GM12865 (cell line): ENCODE measurements around the gene AP3B2.

Experiments used
- DNase-seq: peaks from one replicate; pipeline ENCODE4 v3.0.0; 2010; ENCODE audit warnings: low read depth
- H3K4me3 ChIP-seq: 2 replicates; pipeline ENCODE4 v1.5.1; 2011; ENCODE audit warnings: mild to moderate bottlenecking, low read depth, low read length, control low read depth
- CTCF ChIP-seq: IDR thresholded peaks from 2 replicates; pipeline ENCODE4 v1.5.1; 2011; ENCODE audit warnings: low read length, control low read depth, low read depth, inconsistent platforms; ENCODE audit not compliant: insufficient read depth; ENCODE audit errors: missing control alignments

AP3B2 gene

GRCh38 chr15:82653483-82654168 is 56.0 kb downstream of the AP3B2 start:
- TF ChIP-seq CTCF = no peak
- H3K4me3 ChIP-seq = no peak overlapping the region
- no peak for DNase-seq

DNA sequence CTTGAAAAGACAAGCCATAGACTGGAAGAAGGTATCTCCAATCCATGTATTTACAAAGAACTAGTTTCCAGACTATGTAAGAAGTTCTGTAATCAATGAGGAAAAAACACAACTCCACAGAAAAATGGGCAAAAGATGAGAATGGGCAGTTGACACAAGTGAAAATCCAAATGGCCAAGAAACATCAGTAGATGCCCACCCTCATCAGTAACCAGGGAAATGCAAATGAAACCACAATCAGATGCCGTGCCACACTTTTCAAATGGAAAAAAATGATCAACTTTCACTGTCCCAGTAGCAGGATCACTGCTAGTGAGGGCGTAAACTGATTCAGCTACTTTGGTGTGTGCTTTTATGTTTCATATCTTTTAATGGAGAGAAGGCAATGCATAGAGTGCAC is 58.0 kb downstream of the AP3B2 start:
- DNase-seq = no peak
- H3K4me3 ChIP-seq = no peak overlapping the region
- TF ChIP-seq CTCF = no peak

DNA sequence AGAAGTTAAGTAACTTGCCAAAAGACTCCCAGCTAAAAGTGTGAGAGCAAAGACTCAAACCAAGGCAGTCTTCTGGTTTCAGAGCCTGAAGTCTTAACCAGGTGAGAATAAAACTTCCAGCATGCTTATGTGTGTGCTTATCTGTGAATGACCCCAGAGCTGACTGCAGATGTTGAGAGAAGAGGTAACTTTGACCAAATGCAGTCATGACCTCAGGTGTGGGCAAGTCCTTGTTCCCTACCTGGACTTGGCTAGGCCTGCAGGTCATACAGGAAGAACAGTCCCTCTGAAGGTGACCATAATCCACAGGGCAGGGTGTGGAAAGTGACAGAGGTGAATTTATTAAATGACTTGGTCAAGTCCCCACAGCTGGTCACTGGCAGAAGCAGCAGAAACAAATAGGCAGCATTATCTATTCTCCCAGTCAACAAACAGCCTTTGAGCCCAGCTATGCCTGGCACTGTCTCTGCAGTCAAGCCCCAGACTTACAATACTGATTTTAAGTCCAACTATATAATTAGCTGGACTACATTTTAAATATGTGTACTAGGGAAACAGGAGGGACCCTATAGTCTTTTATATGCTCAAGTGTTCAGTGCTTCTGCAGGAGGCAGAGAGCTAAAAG is 59.5 kb downstream of the AP3B2 start:
- DNase-seq = no peak
- TF ChIP-seq CTCF = no peak
- H3K4me3 ChIP-seq = no peak overlapping the region

- peak; percentile 79 for DNase-seq
- no peak overlapping the region for H3K4me3 ChIP-seq
- no peak for TF ChIP-seq CTCF
Measured at GRCh38 chr15:82649226-82649999, 60.3 kb downstream of the AP3B2 start.

DNA sequence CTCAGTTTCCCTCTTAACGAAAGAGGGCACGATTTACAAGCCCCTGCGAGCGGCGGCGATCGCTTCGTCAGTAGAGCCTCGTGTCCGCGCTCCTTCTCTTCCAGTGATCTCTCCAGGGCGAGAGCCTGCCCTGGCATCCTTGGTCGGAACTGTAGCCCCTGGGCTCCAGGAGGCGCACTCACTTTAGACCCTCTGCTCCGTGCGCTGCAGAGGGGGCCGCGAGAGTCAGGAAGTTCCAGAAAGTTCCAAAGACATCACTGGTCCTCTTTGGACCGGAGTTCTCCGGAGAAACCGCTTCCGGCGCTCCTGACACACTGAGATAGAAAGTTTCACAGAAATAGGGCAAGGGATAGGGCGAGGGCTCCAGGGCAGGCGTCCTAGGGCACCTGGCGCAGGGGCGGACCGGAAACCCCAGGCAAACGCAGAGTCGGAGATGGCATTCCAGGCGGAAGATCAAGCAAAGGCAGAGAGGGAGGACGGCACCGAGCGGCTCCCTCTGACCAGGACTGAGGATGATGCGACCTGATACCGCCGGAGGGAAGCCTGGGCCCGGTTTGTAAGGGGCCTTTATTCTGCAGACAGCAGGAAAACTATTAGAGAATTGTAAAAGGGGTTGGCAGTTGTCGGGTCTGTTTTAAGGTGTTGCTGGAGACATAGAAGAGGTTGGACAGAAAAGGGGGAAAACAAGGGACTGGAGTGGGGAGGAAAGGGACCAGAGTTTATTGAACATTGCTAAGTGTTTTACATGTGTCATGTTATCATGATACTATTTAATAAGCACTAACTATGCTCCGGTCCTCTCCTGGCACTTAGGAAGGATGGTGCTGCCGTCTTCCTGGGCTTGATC is 61.2 kb downstream of the AP3B2 start:
- H3K4me3 ChIP-seq = peak overlapping the region; percentile 52

More for the DNA sequence above, 61.2 kb downstream of the AP3B2 start:
- DNase-seq = no peak
- no peak for TF ChIP-seq CTCF
